ENCODE data around the gene RAB1A.

- TF ChIP-seq POLR2A (IDR thresholded peaks at IDR 0.05) (no peak), CTCF (IDR thresholded peaks at IDR 0.05) (no peak)
Measured at GRCh38 chr2:65175894-65176530, 46.1 kb upstream of the RAB1A start.

Measured in gastroesophageal sphincter (tissue), 3 donors.